GM21526 (cell line): ENCODE measurements around the gene RNASE2.
A peak's percentile ranks its signal among the peaks of the same experiment; 100 is the strongest.
"Not testable (repeated sequence)": the region's sequence is repeated elsewhere in the genome, so short reads cannot be mapped to it uniquely, and the experiment has no call there.

Experiments used
- ATAC-seq: cut with Tn5 transposase; IDR thresholded peaks from one replicate; pipeline ENCODE4 v1.9.1; 2021; ENCODE audit warnings: moderate library complexity; ENCODE audit not compliant: unreplicated experiment, low FRiP score

Gene RNASE2

DNA sequence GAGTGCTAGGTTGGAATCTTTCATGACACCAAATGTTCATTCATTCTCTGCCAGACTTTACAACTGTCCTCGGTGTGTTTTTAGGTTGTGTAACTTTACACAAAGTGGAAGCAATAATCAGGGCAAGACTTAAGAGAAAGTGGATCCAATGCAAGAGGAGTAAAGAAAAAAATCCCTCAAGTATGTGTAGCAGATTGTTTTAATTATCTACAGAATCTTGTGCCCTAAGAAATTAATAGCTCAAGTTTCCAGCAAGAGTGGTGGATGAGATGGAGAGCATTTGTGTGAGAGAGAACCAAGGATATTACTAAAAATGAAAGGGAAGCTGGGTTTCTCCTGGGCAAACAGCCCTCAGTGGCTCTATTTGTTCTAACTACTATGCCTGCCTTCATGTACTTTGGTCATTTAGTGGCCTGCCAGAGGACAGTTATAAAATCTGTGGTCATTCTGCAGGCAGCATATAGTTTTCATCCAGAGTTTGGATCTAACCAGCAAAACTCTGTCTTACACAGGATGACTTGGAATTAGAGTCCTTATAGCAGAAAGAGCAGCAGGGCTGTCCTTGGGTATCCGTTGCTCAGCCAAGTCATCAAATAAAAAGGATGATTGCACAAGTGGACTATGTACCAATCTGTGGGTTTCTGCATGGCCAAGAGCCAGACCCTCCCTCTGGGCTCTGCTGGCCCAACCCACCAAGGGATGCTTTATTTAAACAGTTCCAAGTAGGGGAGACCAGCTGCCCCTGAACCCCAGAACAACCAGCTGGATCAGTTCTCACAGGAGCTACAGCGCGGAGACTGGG, at the start of gene RNASE2:
RNASE2 (plus strand) TSS at position 752 of the 802 bp plus-strand sequence. CDS start 285 bp downstream, outside the sequence.
- ATAC-seq: not testable (repeated sequence)

DNA sequence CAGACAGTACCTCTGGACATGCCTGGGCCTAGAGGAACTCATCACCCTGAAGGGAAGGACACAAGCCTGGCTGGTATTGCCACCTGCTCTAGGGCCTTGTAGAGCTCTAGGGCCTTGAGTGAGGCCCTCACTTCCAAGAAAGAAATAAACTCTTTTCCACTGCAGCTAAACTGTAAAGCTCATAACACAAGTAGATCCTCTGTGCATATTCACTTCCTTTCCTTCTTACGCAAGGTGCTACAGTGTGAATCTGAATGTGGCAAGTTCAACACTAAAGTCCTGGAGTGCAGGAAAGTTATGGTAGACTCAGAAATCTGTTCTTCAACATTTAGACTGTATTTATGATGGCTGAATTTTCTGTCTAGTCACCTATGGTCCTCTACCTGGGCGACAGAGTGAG, 49.6 kb upstream of the RNASE2 start:
- no peak for ATAC-seq

DNA sequence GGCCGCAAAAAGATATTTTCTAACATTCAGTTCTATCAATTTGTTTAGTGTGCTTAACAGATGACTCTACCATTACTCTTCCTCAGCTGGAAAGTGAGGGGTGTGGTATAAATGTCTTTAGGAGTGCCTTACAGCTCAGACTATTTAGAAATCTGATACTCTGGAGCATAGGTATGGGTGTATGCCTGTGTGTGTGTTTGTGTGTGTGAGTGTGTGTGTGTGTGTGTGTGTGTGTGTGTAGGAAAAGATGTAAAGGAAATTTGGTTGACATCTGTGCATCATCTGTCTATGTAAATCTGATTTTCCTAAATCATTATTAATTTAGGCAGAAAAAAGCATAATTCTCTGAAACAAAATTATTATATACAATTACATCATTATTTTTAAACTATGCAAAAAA, 48.1 kb upstream of the RNASE2 start:
- ATAC-seq: no peak

DNA sequence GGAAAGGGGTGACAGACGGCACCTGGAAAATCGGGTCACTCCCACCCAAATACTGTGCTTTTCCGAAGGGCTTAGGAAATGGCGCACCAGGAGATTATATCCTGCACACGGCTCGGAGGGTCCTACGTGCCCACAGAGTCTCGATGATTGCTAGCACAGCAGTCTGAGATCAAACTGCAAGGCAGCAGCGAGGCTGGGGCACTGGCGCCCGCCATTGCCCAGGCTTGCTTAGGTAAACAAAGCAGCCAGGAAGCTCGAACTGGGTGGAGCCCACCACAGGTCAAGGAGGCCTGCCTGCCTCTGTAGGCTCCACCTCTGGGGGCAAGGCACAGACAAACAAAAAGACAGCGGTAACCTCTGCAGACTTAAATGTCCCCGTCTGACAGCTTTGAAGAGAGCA, 44.5 kb upstream of the RNASE2 start:
- ATAC-seq: not testable (repeated sequence)

DNA sequence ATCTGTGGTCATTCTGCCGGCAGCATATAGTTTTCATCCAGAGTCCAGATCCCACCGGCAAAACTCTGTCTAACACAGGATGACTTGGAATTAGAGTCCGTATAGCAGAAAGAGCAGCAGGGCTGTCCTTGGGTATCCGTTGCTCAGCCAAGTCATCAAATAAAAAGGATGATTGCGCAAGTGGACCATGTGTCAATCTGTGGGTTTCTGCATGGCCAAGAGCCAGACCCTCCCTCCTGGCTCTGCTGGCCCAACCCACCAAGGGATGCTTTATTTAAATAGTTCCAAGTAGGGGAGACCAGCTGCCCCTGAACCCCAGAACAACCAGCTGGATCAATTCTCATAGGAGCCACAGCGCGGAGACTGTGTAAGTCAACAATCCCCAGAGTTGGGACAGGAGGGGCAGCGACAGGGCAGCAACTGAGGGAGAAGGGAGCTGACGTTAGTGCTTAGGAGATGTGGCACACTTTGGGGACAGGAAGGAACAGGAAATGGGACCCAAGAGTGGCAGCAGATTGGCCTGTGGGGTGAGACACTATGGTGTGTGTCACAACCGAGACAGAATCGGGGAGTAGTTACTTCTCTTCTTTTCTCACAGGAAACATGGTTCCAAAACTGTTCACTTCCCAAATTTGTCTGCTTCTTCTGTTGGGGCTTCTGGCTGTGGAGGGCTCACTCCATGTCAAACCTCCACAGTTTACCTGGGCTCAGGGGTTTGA, 36.1 kb upstream of the RNASE2 start:
- ATAC-seq: not testable (repeated sequence)

DNA sequence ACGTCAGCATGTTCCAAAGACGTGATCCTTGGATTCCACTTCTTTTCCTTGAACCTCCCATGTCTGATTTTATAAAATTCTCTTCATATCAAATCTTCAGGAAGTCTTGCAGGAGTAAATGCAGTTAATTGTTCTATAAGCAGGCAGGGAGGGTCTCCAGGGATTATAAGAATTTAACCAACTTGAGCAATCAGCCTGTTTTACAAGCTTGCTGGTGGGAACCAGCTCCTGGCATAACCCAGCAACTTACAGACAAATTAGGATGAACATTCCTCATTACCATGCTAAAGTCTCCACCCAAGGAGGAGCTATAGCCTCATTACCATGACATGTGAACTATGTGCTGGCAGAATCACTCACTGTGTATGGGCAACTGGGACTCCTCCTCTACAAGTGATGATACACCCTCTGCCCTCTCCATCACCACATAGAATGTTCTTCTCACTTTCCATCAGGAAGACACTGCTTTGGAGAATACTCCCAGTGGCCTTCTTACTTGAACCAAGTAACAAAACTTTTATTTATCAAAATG, 31.5 kb upstream of the RNASE2 start:
- ATAC-seq: not testable (repeated sequence)

DNA sequence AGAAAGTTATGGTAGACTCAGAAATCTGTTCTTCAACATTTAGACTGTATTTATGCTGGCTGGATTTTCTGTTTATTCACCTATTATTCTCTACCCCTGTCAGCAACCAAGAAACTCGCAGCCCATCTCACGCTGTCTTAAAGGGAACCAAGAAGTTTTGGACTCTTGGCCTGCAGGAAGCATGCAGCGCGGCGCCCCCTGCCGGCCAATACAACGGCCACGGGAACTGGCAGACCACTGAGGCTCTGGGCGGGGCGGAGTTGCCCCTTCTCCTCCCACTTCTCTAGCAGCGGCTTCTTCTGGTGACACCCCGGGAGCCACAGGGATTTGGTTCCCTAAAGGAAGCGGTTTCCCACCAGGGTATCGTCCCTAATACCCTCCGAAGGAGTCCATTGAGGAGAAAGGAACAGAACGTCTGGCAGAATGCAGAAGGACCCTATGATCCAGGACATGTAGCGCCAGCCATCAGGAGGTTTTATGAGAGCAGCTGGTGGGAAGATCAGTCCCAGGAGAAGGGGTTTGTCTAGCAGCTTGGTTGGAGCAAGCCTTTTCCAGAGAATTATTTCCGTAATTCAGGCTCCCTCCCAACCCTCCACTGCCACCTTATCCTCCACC, 21.0 kb upstream of the RNASE2 start:
- ATAC-seq: no peak

DNA sequence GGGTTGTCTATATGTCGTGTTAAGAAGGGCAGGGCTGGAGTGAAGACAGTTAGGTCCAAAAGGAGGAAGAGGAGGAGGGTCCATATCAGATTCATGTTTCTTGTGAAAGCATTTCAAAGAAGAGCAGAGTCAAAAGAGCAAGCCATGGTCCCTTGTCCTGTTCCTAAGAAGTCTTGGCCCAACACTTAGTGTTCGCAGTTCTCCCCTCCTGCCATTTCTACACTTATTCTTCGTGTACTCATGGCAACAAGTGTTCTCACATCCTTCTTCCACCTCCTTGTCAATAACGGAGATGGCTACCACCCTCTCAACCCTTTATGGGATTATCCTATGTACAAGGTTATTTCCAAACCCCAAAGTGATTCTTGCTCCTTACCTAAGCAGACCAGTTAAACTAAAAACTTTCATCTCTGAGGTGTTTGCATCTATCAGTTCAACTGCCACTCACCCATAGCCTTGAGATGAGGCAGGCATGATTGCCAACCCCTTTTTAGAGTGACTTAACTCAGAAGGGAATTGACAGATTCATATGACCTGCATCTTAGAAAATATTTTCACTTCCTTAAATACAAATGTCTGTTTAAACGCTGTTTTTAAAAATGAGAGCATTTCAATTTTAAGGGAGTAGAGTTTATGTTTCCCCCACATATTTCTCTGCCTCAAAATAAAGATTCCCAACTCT, 19.8 kb upstream of the RNASE2 start:
- ATAC-seq: no peak

DNA sequence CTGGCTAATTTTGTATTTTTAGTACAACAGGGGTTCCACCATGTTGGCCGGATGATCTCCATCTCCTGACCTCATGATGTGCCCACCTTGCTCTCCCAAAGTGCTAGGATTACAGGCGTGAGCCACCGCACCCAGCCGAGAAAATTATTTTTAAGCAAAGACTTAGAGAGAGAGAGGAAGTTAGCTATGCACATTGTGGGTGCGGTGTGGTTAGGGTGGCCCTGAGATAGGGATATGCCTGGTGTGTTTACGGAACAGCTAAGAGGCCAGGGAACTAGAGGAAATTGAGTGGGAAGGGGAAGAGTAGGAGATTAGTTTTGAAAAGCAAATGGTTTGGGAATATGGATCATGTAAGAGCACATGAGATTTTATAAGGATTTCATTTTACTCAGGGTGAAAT, 10.1 kb upstream of the RNASE2 start:
- ATAC-seq: not testable (repeated sequence)

DNA sequence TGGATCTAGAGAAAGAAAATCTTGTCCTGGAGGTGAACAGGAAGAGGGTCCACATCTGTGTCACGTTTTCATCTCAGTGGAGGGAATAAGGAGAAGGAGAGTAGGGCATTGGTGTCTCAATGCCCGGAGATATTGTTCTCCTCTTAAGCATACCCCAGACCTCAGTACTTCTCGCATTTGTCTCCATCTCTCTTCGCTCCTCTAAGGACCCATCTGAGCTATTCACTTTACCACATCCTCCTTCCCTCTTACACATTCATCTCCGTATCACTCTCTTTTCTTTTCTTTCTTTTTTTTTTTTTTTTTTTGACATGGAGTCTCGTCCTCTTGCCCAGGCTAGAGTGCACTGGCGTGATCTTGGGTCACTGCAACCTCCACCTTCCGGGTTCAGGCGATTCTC, 8.6 kb upstream of the RNASE2 start:
- not testable (repeated sequence) for ATAC-seq

DNA sequence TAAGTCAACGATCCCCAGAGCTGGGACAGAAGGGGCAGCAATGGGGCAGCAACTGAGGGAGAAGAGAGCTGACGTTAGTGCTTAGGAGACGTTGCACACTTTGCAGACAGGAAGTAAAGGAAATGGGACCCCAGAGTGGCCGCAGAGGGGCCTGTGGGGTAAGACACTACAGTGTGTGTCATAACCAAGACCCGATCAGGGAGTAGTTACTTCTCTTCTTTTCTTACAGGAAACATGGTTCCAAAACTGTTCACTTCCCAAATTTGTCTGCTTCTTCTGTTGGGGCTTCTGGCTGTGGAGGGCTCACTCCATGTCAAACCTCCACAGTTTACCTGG, 219 bp downstream of the RNASE2 start:
- not testable (repeated sequence) for ATAC-seq

DNA sequence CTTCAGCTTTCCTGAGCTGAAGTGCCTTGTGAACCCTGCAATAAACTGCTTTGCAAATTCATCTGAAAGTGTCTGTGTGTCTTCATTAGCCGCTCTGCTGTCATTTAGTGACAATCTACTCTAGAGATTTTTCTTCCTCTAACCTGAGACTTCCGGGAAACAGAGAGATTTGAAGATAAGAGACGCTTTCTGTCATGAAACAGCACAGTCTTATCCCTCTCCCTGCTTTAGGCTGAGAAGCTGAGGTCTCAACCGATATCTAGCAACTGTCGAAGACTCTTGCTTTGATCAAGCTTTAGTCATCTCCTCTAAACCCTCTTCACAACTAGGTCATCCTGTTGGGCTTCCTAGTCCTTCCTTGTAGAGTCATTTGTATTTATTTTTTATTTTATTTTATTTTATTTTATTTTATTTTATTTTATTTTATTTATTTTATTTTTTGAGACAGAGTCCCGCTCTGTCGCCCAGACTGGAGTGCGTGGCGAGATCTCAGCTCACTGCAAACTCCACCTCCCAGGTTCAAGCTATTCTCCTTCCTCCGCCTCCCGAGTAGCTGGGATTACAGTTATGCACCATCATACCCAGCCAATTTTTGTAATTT, 1.2 kb downstream of the RNASE2 start:
- no peak for ATAC-seq

DNA sequence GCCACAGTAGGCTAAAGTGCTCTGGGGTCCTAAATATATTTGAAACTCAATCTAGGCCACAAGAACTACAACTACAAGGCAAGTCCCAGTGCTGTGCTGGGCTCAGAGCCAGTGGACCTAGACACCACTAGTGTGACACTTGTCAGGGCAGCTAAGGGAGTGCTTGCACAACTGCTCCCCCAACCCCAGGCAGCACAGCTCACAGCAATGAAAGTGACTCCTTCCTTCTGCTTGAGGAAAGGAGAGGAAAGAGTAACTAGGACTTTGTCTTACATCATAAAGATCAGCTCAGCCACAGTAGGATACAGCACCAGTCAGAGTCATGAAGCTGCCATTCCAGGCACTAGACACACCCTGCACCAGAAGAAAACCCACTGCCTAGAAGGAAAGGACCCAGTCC, 3.7 kb downstream of the RNASE2 start:
- not testable (repeated sequence) for ATAC-seq

DNA sequence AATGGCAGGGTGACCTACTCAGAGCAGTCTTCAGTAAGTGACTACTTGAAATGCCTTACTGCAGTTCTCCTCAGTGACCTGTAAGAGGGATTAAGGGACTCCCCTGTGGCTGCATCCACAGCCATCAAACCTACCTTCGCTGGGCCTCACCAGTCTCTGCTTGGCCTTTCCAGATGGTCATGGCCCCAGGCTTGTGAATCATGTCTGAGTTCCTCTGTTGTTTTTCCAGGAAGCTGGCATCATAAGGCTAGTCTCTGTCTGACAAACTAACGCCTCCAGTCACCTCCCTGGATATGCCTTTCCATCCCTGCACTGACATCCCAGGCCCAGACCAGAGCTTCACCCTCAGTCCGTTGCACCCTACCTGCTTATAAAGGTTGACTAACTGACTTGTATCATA, 14.0 kb downstream of the RNASE2 start:
- no peak for ATAC-seq

DNA sequence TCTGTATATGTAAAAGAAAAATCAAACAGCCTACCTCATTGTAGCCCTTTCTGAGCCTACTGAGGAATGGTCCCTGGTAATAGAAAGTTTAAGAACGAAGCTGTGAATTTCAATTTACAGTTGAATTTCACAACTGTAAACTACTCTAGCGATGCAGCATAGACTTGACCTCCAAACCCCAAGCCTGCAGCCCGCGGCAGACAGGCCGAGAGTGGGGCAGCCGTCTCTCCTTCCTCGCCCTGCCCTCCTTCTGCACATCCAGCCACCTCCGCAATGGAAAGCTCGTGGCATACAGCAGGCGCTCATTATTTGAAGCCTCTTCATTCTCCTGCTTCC, 15.3 kb downstream of the RNASE2 start:
- ATAC-seq: no peak

DNA sequence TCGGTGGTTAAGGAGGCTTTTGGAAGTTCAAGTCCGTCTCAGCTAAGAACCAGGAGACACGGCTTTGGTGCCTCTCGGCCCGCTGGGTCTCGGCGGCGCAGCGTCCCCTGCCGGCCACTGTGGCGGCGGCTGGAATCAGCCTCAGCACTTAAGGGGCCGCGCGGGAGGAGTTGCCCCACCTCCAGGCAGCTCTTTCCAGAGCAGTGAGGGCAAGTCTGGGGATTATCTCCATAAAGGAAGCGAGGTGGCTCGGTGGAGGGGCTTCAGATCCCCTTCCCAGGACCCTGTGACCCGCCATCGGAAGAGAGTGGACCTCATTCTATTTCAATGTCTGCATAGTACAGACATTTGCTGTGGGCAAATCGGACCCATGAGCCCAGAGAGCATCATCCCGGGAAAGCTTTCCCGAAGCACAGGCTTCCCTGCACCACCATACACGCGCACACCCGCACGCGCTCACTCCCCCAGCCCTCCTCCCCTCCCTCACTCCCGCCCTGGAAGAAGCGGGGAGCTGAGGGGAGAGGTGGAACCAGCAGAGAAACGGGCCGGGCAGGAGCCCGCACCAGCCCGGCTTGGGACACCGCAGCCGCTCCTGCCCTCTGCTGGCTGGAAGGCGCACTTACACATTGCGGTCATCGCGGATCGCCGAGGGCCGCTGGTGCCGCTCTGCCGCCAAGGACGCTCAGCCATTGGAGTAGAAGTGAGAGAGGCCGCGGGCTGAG, 15.9 kb downstream of the RNASE2 start:
- peak; percentile 86 for ATAC-seq

DNA sequence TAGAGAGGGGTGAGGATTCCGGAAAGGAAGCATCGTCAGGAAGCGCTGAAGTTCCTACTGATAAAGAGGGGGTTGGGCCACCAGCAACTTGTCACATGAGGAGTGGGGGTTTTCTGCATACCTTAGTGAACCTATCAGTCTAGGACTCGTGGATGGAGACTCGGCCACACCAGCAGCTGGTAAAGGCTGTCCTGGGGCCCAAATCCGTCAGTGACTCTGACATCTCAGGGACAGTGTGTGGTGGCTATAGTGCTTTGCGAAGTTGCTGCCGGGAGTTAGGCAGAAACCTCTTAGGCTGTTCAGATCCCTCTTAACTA, 16.4 kb downstream of the RNASE2 start:
- no peak for ATAC-seq

DNA sequence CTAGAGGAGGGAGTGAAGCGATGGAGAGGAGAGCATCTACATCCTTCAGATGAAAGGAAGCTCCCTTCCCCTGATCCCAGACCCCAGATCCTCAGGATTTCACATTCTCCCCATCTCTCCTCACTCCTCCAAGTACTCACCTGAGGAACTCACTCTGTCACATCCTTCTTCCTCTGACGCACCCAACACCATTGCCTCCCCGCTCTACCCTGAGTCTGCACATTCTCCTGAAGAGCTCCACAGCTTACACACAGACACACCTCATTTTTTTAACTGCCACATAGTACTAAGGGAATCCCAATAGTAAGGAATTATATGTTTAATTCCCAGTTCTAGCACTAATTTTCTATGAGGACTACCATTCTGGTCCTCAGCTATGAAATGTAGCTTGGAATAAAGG, 18.2 kb downstream of the RNASE2 start:
- ATAC-seq: no peak

DNA sequence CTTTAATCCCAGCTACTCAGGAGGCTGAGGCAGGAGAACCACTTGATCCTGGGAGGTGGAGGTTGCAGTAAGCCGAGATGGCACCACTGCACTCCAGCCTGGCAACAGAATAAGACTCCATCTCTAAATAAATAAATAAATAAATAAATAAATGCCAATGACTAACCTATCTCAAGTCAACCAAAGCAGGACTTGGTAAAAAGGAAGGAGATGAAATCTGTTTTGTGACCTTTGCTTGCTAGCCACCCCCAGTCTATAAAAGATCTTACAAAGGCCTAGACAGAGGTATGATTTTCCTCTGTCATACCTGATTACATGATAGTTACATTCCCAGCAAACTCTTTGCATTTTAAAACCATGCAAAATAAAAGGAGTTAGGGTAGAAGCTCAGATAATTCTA, 21.0 kb downstream of the RNASE2 start:
- no peak for ATAC-seq

DNA sequence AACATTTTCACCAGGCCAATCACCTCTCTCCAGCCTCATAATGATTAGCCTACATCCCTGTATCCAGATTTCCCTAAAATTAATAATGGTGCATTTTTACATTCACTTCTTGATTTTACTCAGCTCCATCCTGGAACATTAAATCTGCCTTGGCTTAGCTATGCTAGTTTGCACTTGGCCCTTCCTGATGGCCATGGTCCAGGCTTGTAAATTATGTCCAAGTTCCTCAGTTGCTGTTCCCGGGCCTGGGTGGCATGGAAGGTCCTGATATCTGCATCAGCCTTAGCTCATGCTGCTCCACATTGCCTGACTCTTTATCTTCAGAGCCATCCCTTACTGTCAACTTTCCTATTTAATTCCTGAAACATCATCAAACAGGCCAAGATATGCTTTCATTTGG, 23.4 kb downstream of the RNASE2 start:
- no peak for ATAC-seq
